ENCODE measurements around the gene ZNF397.

DNA sequence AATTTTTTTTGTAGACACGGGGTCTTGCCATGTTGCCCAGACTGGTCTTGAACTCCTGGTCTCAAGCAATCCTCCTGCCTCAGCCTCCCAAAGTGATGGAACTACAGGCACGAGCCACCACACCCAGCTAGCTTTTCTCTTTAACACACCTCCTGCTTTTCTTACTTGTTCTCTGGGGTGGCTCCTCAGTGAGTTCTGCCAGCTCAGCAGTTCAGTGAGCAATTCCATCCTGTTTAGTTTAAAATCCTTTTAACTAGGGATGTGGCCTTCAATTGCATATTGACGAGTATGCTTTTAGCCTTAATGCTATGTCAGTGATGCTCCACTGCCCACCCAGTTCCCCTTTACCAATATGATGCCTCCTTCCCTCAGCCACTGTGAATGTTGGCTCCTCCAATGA lies 16.1 kb downstream of the ZNF397 start:
- TF ChIP-seq, protein P1, sequence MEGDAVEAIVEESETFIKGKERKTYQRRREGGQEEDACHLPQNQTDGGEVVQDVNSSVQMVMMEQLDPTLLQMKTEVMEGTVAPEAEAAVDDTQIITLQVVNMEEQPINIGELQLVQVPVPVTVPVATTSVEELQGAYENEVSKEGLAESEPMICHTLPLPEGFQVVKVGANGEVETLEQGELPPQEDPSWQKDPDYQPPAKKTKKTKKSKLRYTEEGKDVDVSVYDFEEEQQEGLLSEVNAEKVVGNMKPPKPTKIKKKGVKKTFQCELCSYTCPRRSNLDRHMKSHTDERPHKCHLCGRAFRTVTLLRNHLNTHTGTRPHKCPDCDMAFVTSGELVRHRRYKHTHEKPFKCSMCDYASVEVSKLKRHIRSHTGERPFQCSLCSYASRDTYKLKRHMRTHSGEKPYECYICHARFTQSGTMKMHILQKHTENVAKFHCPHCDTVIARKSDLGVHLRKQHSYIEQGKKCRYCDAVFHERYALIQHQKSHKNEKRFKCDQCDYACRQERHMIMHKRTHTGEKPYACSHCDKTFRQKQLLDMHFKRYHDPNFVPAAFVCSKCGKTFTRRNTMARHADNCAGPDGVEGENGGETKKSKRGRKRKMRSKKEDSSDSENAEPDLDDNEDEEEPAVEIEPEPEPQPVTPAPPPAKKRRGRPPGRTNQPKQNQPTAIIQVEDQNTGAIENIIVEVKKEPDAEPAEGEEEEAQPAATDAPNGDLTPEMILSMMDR (IDR thresholded peaks at IDR 0.05; ENCODE audit: low read length) = no peak
- no peak for TF ChIP-seq EZH2 (optimal IDR thresholded peaks at IDR 0.05; ENCODE audit: low read depth, low read length)
- no peak for TF ChIP-seq EZH2phosphoT487 (IDR thresholded peaks at IDR 0.05; ENCODE audit: low read length)
